Subcutaneous abdominal adipose tissue (tissue), 5 donors: Measurements from ENCODE around the gene VPS37B.

Source experiments
- H3K27ac ChIP-seq: one replicate; pipeline ENCODE4 v1.7.0; 2013; ENCODE audit warnings: low read depth, mild to moderate bottlenecking, inconsistent platforms, low read length, moderate library complexity
- H3K27me3 ChIP-seq, 5 donors: one replicate each; pipeline ENCODE4 v1.7.0; 2013; ENCODE audit warnings: low read length in 5 of 5, inconsistent platforms in 1 of 5; ENCODE audit not compliant: control insufficient read depth in 5 of 5, insufficient read depth in 4 of 5
- H3K36me3 ChIP-seq, 5 donors: one replicate each; pipeline ENCODE4 v1.7.0; 2013; ENCODE audit warnings: low read length in 5 of 5; ENCODE audit not compliant: control insufficient read depth in 5 of 5, insufficient read depth in 5 of 5
- H3K4me1 ChIP-seq, 5 donors: one replicate each; pipeline ENCODE4 v1.7.0; 2013; ENCODE audit warnings: low read length in 5 of 5, mild to moderate bottlenecking in 3 of 5, moderate library complexity in 1 of 5; ENCODE audit not compliant: control insufficient read depth in 5 of 5, insufficient read depth in 5 of 5
- H3K4me3 ChIP-seq, 5 donors: one replicate each; pipeline ENCODE4 v1.7.0; 2013; ENCODE audit warnings: low read length in 5 of 5, low read depth in 1 of 5
- H3K9ac ChIP-seq, 5 donors: one replicate each; pipeline ENCODE4 v1.7.0; 2013; ENCODE audit warnings: low read length in 5 of 5, mild to moderate bottlenecking in 4 of 5, moderate library complexity in 3 of 5
- H3K9me3 ChIP-seq, 5 donors: one replicate each; pipeline ENCODE4 v1.7.0; 2013; ENCODE audit warnings: low read length in 5 of 5; ENCODE audit not compliant: control insufficient read depth in 5 of 5
- donor health status: healthy.
- donor health status: healthy.
- donor health status: healthy.
- donor health status: healthy.
- donor health status: healthy.

Gene VPS37B

DNA sequence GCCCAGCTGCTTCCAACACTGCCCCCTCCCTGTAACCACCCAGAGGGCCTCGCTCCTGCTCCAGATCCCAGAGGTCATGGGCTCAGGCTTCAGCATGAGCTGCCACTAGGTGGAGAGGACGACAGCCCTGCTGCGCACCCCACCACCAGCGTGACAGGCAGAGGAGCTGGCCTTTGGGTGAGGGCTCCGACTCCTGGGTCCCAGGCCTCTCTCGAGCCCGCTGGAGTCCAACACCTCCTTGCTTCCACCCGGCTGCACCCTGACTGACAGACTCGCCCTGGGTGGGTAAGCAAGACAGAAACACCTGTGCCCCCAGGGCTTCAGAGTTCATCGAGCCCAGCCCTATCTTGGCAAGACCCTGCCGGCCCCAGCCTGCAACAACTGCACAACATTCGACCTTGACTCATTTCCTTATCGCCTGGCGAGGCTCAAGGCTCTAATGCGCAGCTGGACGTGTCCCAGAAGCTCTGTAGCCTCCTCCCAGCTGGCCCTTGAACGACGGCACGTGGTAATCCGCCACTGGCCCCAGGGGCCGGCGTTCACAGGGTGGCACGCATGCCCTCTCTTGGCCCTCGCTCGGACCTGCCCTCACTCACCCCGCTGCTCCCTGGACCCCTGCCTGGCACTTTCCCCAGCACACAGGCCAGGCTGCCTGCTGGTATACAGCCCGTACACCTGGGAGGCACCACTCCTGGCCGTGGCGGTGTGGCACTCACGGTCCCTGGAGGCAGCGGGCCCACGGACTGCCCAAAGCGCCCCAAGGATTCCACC lies 28.0 kb downstream of the VPS37B start:
- peak overlapping the region; percentile 37 for H3K27ac ChIP-seq
- no peak overlapping the region for H3K4me3 ChIP-seq
- H3K27me3 ChIP-seq: no peaks in the 10 kb centered on the region
- H3K4me1 ChIP-seq: peaks cover 15 to 86% (median 49%) of the 10 kb centered on the region in 5 donors
- no peak overlapping the region for H3K9ac ChIP-seq
- H3K9me3 ChIP-seq: no peaks in the 10 kb centered on the region
- peaks cover 0 to 57% (median 44%) of the 10 kb centered on the region in 5 donors for H3K36me3 ChIP-seq

DNA sequence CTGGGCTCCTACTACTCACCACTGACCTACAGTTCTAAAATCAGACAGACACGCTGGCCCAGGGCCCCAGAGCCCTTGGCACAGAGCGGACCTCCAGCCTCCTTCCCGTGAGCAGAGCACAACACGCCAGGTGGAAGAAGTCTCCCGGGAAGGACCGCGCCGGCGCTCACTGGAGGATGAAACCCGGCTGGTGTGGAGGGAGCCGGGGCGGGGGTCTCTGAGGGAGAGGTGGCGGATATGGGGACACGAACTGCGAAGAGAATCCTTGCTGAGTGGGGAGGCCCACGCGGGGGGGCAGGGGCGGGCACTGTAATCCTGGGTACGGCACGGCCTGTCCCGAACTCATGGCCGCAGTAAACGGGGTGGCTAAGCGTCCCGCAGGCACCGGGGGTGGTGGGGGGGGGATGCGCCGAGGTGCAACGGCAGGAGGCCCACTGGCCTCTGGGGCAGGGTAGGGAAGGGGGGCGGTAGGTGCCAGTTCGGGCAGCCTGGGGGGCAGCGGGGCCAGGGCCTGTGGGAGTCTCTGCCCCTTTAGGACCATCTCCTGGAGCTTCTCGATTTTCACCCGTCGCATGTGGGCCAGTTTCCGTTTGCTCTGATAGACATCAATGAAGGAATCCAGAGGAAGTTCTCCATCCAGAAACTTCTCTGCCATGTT lies 28.8 kb downstream of the VPS37B start:
- Histone ChIP-seq H3K27ac (peak overlapping the region; percentile 37), H3K4me1 (peaks cover 12 to 85% (median 47%) of the 10 kb centered on the region in 5 donors), H3K36me3 (peaks cover 0 to 57% (median 44%) of the 10 kb centered on the region in 5 donors), H3K9ac (no peak overlapping the region), H3K9me3 (no peaks in the 10 kb centered on the region), H3K4me3 (no peak overlapping the region), H3K27me3 (no peaks in the 10 kb centered on the region)

GRCh38 chr12:122866379-122866778 lies 29.5 kb downstream of the VPS37B start:
- peaks cover 8 to 85% (median 45%) of the 10 kb centered on the region in 5 donors for H3K4me1 ChIP-seq
- H3K9ac ChIP-seq: no peak overlapping the region
- H3K9me3 ChIP-seq: no peaks in the 10 kb centered on the region
- peaks cover 0 to 57% (median 44%) of the 10 kb centered on the region in 5 donors for H3K36me3 ChIP-seq
- no peak overlapping the region for H3K4me3 ChIP-seq
- no peaks in the 10 kb centered on the region for H3K27me3 ChIP-seq
- no peak overlapping the region for H3K27ac ChIP-seq

DNA sequence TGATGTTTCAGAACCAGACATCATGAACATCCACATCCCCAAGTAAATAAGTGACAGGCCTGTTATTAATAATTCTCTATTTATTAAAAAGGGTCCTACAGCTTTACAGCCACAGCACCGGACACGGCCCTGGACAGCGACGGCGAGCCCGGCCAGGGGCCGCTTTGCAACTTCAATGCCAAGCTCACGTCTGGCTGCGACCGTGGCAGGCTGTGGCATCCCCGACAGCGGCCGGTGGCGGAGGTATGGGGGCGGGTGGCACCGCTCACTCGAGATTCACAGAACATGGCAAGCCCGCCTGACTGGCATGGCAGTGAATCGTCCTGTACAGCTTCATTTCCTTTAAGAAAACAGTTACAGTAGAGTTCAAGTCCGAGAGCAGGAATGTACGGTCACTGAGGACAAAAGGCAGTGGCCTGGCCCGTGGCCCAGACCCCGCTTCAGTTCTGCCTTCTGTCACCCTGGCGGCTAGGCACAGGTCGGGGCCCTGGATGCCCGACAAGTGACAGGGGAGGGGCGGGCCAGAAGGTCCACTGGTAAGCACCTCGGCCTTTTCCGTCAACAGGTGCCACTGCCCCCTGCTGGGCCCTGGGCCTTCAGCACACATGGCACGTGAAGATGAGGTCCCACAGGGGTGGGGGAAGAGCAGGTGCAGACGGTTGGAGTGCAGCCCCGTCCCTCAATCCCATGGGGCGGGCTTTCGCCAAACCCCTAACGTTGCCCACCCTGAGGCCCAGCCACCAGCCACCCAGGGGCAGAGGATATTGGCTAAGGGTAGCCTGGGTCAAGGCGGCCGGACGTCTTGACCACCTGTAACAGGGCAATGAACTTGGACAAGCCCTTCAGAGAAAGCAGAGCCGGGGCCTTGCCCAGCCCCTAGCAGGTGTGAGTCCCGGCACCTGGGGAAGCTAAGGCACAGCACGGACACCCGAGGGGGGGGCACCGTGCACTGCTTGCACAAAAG lies 30.4 kb downstream of the VPS37B start:
- Histone ChIP-seq H3K4me3 (no peak overlapping the region), H3K36me3 (peaks cover 0 to 60% (median 49%) of the 10 kb centered on the region in 5 donors), H3K9me3 (no peaks in the 10 kb centered on the region), H3K27ac (no peak overlapping the region), H3K9ac (no peak overlapping the region), H3K27me3 (no peaks in the 10 kb centered on the region), H3K4me1 (peaks cover 2 to 83% (median 44%) of the 10 kb centered on the region in 5 donors)

GRCh38 chr12:122864894-122865253 lies 31.1 kb downstream of the VPS37B start:
- no peaks in the 10 kb centered on the region for H3K27me3 ChIP-seq
- H3K36me3 ChIP-seq: peaks cover 0 to 54% (median 43%) of the 10 kb centered on the region in 5 donors
- H3K4me3 ChIP-seq: no peak overlapping the region
- H3K9me3 ChIP-seq: no peaks in the 10 kb centered on the region
- H3K9ac ChIP-seq: no peak overlapping the region
- no peak overlapping the region for H3K27ac ChIP-seq
- H3K4me1 ChIP-seq: peaks cover 0 to 82% (median 41%) of the 10 kb centered on the region in 5 donors

DNA sequence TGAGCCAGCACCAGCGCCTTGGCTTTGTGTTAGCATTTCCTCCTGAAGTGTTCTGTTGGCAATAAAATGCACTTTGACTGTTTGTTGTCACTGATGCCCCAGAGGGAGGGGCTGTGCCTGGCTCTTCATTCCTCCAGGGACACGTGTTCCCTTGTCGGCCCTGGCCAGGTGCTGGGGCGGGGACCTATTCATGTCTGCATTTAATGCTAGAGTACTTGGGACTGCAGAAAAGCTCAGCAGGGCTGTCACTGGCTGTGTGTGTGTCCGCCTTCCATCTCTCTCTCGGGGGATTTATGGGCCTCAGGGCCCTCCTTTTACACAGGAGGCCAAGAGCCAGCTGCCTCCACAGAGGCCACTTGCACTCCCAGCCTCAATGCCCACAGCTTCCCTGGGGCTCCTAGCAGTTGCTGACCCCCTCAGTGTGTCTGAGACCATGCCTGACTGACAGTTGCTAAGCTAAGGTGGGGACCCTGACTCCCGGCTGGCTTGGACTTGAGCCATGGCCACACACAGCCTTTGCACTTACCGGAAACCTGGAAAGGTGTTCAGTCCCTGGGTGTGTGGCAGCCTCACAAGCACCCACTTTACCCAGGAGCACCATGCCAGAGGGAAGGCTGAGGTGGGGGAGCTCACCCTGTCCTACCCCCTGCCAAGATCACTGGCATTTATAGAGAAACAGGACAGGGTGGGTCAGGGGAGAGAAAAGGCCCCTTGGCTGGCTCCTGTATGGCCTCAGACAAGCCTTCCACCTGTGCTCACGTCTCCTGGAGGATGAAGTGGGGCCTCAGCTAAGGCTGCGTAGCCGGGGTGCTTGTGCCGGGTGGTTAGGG lies 32.8 kb downstream of the VPS37B start:
- Histone ChIP-seq H3K9me3 (no peaks in the 10 kb centered on the region), H3K4me1 (peaks cover 0 to 67% (median 29%) of the 10 kb centered on the region in 5 donors), H3K27me3 (no peaks in the 10 kb centered on the region), H3K27ac (no peak overlapping the region), H3K36me3 (peaks cover 0 to 41% (median 29%) of the 10 kb centered on the region in 5 donors), H3K4me3 (no peak overlapping the region), H3K9ac (no peak overlapping the region)

DNA sequence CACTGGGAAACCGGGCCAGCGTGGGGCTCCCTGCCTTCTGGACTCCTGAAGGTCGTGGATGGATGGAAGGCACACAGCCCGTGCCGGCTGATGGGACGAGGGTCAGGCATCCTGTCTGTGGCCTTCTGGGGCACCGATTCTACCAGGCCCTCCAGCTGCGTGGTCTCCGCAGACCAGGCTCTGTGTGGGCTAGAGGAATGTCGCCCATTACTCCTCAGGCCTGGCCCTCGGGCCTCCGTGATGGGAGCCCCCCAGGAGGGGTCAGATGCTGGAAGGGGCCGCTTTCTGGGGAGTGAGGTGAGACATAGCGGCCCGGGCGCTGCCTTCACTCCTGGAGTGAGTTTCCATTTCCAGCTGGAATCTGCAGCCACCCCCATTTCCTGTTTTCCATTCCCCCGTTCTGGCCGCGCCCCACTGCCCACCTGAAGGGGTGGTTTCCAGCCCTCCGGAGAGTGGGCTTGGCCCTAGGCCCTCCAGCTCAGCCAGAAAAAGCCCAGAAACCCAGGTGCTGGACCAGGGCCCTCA lies 33.8 kb downstream of the VPS37B start:
- peaks cover 0 to 41% (median 24%) of the 10 kb centered on the region in 5 donors for H3K36me3 ChIP-seq
- no peak overlapping the region for H3K27ac ChIP-seq
- no peaks in the 10 kb centered on the region for H3K27me3 ChIP-seq
- no peak overlapping the region for H3K4me3 ChIP-seq
- no peak overlapping the region for H3K9ac ChIP-seq
- peaks cover 0 to 58% (median 28%) of the 10 kb centered on the region in 5 donors for H3K4me1 ChIP-seq
- no peaks in the 10 kb centered on the region for H3K9me3 ChIP-seq

- H3K27ac ChIP-seq: no peak overlapping the region
- H3K4me1 ChIP-seq: peaks cover 0 to 53% (median 28%) of the 10 kb centered on the region in 5 donors
Observed at GRCh38 chr12:122861587-122861970, 34.3 kb downstream of the VPS37B start.

More at GRCh38 chr12:122861587-122861970, 34.3 kb downstream of the VPS37B start:
- Histone ChIP-seq H3K9me3 (no peaks in the 10 kb centered on the region), H3K9ac (no peak overlapping the region), H3K4me3 (no peak overlapping the region), H3K27me3 (no peaks in the 10 kb centered on the region), H3K36me3 (peaks cover 0 to 40% (median 23%) of the 10 kb centered on the region in 5 donors)
